NCI-H226 (cell line): ENCODE measurements around the gene FRMD4A.
A peak's percentile ranks its signal among the peaks of the same experiment; 100 is the strongest.

Experiments
- DNase-seq: peaks from one replicate; pipeline ENCODE4 v3.0.0-alpha.2; 2015

FRMD4A gene

GRCh38 chr10:14009371-14010100 lies 321.2 kb downstream of the FRMD4A start:
- DNase-seq, result no peak

DNA sequence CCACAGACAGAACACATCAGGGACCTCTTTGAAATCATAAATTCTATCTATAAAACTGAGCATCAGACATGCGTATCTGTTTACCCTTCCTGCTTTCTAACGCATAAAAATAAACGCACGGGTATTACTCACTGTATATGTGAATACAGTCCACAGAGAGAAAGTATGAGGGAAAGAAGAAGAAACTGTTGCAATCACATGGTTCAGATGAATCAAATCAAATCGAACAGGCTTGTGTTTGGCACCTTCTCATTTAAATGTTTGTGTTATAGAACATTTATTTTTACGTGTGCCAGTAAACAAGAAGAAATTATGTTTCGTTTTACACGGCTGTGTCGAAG lies 322.0 kb downstream of the FRMD4A start:
- DNase-seq, result no peak

- DNase-seq, result no peak
These were observed 326.2 kb downstream of the FRMD4A start for GRCh38 chr10:14004536-14004935.

- no peak for DNase-seq
These were observed 327.1 kb downstream of the FRMD4A start for GRCh38 chr10:14003517-14004184.

DNA sequence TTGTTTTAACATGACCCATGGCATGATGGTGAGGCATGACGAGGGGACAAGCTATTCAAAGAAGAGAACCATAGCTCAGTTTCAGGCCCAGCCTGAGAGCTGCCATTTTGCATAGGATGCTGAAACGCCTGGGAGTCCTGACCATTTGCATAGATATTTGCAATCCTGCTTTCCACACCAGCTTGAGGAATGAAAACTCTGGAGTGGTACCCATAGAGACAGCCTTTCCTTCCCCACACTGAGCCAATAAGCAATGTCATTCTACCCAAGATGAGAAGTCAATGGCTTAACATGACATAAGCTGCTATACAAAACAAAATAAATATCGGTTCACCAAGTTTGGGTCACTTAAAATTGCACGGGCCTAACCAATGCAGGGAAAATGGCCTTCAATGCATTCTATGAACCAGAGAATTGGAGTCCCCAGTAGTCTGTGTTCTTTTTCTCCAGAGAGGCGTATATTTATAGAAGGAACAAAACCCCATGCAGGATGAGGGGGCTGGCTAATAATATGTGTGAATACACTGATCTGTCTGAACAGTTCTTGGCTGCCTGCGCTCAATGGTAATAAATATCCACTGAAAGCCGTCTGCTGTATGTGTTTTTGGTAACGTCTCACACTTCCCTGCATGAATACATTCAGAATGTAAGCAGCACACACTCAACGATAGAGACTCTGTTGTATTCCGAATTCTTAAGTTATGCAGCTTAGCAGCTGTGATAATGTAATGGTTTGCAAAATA lies 329.3 kb downstream of the FRMD4A start:
- no peak for DNase-seq

DNA sequence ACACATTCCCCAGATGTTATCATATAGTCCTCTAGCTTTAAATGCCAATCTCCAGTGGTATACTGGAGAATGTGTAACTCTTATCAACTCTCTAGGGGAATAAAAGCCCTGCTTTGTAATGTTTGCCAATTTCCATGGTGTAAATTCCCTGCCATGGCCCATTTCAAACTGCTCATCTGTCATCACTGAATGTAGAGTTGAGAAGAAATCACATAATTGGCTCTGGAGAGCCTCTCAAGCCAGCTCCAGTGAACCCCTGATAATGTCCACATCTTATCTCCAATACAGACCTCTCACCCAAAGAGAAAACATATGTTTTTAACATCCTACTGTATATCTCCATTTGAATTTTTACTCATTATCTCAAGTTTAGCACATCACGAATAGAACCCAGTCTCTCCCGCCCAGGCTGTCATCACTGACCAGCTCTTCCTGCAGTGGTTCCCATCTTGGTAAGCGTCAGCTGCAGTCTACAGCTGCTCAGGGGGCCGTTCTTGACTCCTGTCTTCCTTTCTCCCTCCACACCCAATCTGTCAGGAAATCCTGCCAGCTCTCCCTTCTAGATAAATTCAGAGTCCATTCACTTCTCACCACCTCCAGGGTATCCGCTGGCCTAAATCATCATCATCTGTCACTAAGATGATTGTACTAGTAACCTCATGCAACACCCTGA lies 332.4 kb downstream of the FRMD4A start:
- DNase-seq, result peak; percentile 33

DNA sequence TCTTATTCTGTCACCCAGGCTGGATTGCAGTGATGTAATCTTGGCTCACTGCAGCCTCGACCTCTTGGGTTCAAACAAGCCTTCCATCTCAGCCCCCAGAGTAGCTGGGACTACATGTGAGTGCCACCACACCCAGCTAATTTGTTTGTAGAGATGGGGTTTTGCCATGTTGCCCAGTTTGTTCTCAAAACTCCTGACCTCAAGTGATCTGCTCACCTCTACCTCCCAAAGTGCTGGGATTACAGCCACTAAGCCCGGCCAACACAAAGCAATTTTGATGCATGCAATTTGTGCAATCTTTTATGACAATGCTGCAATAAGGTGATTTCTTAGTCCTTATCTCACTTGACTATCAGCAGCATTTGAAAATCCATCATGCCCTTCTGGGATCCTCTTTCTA lies 333.1 kb downstream of the FRMD4A start:
- peak; percentile 12 for DNase-seq

DNA sequence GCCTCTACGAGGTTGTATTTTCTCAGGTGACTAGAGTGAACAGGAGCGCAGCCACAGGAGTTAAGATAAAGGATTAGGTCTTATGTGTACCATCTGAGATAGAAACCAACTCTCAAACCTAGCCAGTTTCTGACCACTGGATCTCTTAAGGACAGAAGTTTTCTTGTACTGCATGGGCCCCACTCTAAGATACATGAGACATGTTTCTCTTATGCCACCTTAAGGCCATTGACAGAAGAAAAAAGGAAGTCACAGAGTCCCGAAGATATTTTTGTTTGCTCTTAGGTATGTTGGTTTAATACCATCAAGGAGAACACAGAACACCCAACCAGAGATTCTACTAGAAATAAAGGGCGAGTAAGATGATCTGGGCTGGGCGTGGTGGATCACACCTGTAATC lies 335.8 kb downstream of the FRMD4A start:
- DNase-seq, result no peak

DNA sequence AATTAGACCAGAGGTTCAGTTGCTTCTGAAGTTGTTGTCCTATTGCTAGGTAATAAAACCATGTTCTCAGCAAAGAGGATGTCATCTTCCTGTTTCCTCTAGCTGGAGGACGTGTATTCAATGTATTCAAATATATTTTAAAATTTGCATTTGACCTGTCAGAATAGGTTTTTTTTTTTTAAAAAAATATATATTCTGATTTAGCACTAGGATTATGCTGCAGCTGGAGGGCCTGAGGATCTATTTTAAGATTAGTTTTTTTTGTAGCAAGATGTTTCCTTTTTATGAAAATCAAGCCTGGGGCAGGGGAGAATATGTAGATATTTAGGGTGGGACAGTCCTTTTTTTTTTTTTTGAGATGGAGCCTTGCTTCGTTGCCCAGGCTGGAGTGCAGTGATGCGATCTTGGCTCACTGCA lies 337.0 kb downstream of the FRMD4A start:
- no peak for DNase-seq

DNA sequence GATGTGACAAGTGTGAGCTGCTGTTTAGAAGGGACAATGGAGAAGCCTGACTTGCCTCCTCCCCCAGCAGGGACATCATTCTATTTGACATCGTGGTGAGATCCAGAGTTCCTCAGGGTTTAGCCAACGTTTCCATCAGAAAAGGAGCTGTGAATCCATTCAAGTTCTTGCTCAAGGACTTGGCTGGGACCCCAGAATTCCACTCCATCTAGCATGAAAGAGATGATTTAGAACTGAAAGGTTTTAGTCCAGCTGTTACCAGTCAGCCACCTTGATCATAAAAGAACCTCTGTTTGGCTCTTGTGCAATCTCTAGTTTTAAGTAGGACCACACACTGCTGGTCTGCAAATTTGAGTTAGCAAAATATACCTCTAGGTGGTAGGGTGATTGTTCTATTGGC lies 337.6 kb downstream of the FRMD4A start:
- peak; percentile 61 for DNase-seq

DNA sequence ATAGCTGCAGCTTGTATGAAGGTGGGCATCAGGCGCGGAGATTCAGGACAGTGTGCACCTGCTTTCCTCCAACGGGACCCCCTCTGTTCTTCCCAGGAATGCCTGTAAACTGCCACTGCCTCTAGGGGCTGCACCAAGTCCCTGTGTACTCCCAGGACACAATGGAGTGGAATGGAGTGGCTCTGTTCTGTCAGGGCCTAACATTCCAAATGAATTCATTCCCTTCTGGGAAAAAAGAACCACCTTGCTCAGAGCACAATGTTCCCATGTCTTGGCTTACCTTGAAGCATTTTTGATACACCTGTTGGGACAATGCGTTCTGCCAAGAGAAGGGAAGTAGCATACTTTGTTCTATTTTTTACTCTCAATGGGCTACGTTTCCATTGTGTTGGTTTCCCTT lies 339.4 kb downstream of the FRMD4A start:
- no peak for DNase-seq

DNA sequence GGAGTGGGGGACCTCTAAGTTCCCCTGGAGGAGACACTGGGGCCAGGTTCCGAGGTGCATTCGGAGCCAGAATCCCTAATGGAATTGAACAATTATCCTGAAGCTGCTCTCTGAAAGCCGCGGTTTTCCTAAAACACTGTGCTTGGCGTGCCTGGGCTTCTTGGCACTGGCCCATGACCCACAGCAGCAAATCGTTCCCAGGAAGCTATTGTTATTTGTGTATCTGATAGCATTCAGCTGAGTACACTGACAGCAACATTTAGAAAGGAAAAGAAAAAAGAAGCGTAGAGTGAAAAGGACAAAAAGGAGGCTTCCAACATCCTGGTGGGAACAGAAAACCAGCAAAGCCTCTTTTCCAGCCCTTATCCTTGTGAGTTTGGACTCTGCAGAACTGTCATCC lies 339.8 kb downstream of the FRMD4A start:
- no peak for DNase-seq

DNA sequence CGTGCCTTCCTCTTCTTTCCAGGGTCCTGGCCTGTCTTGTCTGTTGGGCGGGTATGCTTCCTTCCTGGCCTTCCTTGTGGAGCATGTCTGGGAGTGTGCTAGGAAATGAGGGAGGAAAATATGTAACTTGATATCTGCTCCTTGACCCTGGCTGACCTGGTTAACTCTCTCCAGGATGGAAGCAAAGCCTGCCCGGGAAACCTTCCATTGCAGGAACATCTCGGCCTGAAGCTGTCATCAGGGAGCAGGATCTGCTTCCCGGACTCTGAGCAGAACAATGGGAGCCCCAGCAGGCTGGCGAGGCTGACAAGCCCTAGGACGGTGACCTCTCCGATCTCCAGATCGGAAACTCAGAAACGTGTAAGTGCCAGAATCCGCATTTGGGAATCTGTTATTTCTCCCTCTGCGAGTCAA lies 340.3 kb downstream of the FRMD4A start:
- no peak for DNase-seq

DNA sequence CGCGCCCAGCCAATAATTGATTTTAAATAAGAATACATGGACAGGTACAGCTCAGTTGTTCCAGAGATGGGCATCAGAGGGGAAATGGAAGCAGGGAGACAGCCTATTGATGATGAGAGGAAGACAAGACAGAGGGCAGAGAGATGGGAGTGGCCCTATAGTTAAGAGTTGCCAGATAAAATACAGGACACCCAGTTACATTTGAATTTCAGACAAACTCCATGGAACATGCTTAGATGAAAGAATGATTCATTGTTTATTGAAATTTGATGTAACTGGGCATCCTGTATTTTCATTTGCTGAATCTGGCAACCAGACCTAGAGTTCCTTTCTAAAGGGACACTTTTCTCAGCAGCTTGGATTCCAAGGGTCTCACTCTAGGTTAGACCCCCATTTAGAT lies 341.1 kb downstream of the FRMD4A start:
- no peak for DNase-seq

GRCh38 chr10:13987446-13987845 lies 343.3 kb downstream of the FRMD4A start:
- peak; percentile 75 for DNase-seq

GRCh38 chr10:13984647-13985155 lies 346.0 kb downstream of the FRMD4A start:
- DNase-seq, result peak; percentile 76

- no peak for DNase-seq
These were observed 347.7 kb downstream of the FRMD4A start for GRCh38 chr10:13983035-13983434.

- peak; percentile 64 for DNase-seq
These were observed 352.1 kb downstream of the FRMD4A start for GRCh38 chr10:13978533-13979115.

DNA sequence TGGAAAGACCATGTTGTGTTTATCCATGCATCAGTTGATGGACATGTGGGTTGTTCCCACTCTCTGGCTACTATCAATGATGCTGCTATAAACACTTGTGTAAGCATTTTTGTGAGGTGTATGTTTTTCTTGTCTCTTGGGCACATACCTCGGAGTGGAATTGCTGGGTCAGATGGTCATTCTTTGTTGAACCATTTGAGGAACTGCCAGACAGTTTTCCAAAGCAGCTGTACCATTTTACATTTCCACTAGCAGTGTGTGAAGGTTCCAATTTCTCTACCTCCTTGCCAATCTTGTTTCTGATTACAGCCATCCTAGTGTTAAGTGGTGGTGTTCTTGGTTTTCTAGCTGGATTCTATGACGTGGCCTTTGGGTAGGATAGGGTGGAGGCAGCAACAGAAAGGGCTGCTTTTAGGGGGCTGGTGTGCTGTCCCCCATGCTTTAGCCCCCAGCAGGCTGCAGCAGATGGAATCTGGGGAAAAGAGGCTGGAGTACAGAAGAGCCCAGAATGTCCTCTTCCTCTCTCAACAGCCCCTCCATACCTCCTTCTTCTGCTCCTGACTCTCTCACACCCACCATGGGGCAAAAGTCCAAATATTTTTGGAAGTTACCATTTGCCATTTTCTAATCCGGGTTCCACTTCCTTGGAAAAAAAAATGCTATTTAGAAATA lies 352.7 kb downstream of the FRMD4A start:
- no peak for DNase-seq

DNA sequence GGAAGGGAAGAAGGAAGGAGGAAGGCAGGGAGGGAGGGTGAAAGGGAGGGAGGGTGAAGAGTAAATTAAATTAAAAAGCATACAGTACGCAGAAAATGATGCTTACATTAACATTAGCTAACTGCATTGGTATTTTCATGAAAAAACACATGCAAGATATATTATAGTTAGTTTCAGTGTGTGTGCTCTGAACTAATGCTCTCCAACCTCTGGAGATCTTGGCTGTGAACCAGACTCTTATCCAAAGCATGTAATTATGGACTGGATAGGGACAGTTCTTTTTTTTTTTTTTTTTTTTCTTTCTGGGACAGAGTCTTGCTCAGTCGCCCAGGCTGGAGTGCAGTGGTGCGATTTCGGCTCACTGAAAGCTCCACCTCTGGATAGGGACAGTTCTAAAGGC lies 357.0 kb downstream of the FRMD4A start:
- DNase-seq, result peak; percentile 29

DNA sequence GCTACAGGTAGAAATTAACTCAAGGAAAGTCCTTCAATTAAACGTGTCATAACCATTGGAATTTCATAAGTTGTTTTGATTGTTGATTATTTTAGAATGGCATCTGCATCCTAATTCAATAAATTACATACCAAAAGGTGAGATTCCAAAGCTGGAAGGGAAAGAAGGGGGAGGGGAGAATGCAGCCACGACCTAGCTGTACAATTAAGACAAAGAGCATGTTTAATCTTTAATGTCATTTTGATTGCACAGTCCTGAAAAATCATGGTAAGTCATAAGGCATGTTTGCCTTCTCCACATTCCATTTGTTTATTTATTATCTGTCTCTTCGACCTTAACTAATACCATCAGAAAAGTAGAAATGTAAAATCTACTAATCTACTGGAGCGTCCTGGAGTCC lies 358.1 kb downstream of the FRMD4A start:
- no peak for DNase-seq
